ENCODE measurements around the gene CCDC40.

Gene CCDC40

DNA sequence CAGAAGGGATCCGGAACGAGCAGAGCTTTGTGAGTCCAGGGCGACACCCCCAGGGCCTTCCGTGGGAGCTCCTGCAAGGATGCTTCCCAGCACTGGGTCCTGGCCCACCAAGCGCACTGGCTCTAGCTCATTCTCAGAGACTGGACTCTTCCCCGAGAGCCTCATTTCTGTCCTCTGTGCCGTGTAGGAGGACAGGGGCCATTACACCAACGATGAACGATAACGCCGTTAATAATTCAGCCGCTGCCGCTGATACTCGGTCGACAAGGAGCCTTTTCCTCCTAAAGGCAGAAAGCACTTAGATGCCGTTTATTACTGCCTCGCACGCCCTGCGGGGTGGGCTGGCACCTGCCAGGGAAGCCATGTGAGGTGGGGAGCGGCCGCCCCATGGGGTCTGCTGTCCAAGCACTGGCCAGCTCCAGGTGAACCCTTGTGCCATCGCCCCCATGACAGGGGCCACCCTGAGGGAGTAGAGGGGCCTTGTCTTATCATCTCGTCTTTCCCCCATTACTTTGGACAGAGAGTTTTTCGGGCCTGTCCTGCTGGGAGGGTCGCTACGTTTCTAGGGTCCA, 34.3 kb upstream of the CCDC40 start:
- TF ChIP-seq REST (IDR thresholded peaks at IDR 0.05; ENCODE audit: insufficient read depth in 1 of 2, low read depth in 2 of 2, low read length in 2 of 2) (no peak), FOXP2 (optimal IDR thresholded peaks at IDR 0.05; ENCODE audit: borderline replicate concordance, extremely low read depth, extremely low read length, insufficient read depth) (no peak), SIN3A (IDR thresholded peaks at IDR 0.05; ENCODE audit: borderline replicate concordance, insufficient read depth, low read length) (no peak), POLR2AphosphoS5 (IDR thresholded peaks at IDR 0.05; ENCODE audit: low read depth, low read length) (no peak), TAF1 (IDR thresholded peaks at IDR 0.05; ENCODE audit: borderline replicate concordance, insufficient read depth, low read length) (no peak)

GRCh38 chr17:80002690-80003490, 33.6 kb upstream of the CCDC40 start:
- no peak for TF ChIP-seq SIN3A (IDR thresholded peaks at IDR 0.05; ENCODE audit: borderline replicate concordance, insufficient read depth, low read length)
- TF ChIP-seq TAF1 (IDR thresholded peaks at IDR 0.05; ENCODE audit: borderline replicate concordance, insufficient read depth, low read length): no peak
- TF ChIP-seq REST (IDR thresholded peaks at IDR 0.05; ENCODE audit: insufficient read depth in 1 of 2, low read depth in 2 of 2, low read length in 2 of 2): no peak
- TF ChIP-seq FOXP2 (optimal IDR thresholded peaks at IDR 0.05; ENCODE audit: borderline replicate concordance, extremely low read depth, extremely low read length, insufficient read depth): no peak
- TF ChIP-seq POLR2AphosphoS5 (IDR thresholded peaks at IDR 0.05; ENCODE audit: low read depth, low read length): no peak

- TF ChIP-seq SIN3A (IDR thresholded peaks at IDR 0.05; ENCODE audit: borderline replicate concordance, insufficient read depth, low read length) (no peak), TAF1 (IDR thresholded peaks at IDR 0.05; ENCODE audit: borderline replicate concordance, insufficient read depth, low read length) (no peak), FOXP2 (optimal IDR thresholded peaks at IDR 0.05; ENCODE audit: borderline replicate concordance, extremely low read depth, extremely low read length, insufficient read depth) (no peak), REST (IDR thresholded peaks at IDR 0.05; ENCODE audit: insufficient read depth in 1 of 2, low read depth in 2 of 2, low read length in 2 of 2) (no peak), POLR2AphosphoS5 (IDR thresholded peaks at IDR 0.05; ENCODE audit: low read depth, low read length) (no peak)
These were observed 32.5 kb upstream of the CCDC40 start for GRCh38 chr17:80003969-80004368.

GRCh38 chr17:80005360-80006338, 30.8 kb upstream of the CCDC40 start:
- TF ChIP-seq TAF1 (IDR thresholded peaks at IDR 0.05; ENCODE audit: borderline replicate concordance, insufficient read depth, low read length): no peak
- TF ChIP-seq POLR2AphosphoS5 (IDR thresholded peaks at IDR 0.05; ENCODE audit: low read depth, low read length): no peak
- TF ChIP-seq SIN3A (IDR thresholded peaks at IDR 0.05; ENCODE audit: borderline replicate concordance, insufficient read depth, low read length): no peak
- no peak for TF ChIP-seq REST (IDR thresholded peaks at IDR 0.05; ENCODE audit: insufficient read depth in 1 of 2, low read depth in 2 of 2, low read length in 2 of 2)
- no peak for TF ChIP-seq FOXP2 (optimal IDR thresholded peaks at IDR 0.05; ENCODE audit: borderline replicate concordance, extremely low read depth, extremely low read length, insufficient read depth)

All from PFSK-1 (cell line).